NB4 (cell line): ENCODE data around the gene SOX12.
"Not testable (repeated sequence)": the region's sequence is repeated elsewhere in the genome, so short reads cannot be mapped to it uniquely, and the experiment has no call there.

Source experiments
- DNase-seq: peaks from one replicate; pipeline ENCODE4 v3.0.0; 2010; ENCODE audit warnings: low read depth
- H3K4me3 ChIP-seq: one replicate; pipeline ENCODE4 v1.5.1; 2011; ENCODE audit warnings: mild to moderate bottlenecking, low read depth, low read length, moderate library complexity
- MYC ChIP-seq: IDR thresholded peaks from 2 replicates; pipeline ENCODE4 v1.6.1; 2011; ENCODE audit warnings: low read depth, low read length
- POLR2A ChIP-seq: IDR thresholded peaks from 2 replicates; pipeline ENCODE4 v1.6.1; 2011; ENCODE audit warnings: mild to moderate bottlenecking; ENCODE audit not compliant: insufficient read length; ENCODE audit errors: extremely low read depth
- TF ChIP-seq, protein P1 (sequence below): IDR thresholded peaks from 2 replicates; pipeline ENCODE4 v1.6.1; 2011; ENCODE audit warnings: low read depth, low read length
- TF ChIP-seq, protein P2 (sequence below): IDR thresholded peaks from one replicate; pipeline ENCODE4 v1.5.1; 2012; ENCODE audit warnings: low read depth, low read length

Gene SOX12

DNA sequence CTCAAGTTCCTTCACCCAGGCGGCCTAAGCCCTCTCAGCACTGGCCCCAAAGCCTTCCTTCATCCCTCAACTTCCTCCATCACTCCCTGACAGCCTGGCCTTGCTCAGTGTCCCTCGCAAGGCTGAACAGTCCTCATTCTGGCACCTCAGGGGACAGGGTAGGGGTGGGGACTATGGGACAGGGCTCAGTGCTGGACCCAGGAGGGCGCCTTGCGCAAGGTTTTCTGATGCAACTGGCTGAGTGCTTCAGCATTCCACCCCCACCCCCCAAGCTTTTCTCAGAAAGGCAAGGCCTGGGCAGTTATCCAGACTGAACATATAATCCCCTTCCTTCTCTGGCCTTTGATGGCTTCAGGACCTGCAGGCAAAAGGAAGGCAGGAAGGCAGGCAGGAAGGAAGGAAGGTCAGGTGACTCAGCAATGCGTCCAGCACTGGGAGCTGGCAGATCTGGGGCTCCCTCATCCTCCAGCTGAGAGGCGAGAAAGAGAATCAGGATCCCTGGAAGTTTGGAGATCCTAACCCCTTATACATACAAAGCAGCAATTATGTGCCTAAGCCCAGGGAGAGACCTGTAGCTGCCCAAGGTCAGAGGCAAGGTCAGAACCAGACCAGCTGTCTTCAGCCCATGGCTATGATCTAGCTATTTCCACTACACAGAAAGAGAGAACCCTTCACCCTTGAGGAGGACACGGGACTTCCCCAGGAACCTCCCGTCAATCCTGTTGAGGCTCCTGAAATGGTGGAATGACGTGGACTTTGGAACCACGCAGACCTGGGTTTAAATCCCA lies 46.6 kb downstream of the SOX12 start:
- TF ChIP-seq, protein P1, sequence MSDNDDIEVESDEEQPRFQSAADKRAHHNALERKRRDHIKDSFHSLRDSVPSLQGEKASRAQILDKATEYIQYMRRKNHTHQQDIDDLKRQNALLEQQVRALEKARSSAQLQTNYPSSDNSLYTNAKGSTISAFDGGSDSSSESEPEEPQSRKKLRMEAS, result peak; percentile 65
- peak; percentile 83 for TF ChIP-seq MYC
- TF ChIP-seq, protein P2, sequence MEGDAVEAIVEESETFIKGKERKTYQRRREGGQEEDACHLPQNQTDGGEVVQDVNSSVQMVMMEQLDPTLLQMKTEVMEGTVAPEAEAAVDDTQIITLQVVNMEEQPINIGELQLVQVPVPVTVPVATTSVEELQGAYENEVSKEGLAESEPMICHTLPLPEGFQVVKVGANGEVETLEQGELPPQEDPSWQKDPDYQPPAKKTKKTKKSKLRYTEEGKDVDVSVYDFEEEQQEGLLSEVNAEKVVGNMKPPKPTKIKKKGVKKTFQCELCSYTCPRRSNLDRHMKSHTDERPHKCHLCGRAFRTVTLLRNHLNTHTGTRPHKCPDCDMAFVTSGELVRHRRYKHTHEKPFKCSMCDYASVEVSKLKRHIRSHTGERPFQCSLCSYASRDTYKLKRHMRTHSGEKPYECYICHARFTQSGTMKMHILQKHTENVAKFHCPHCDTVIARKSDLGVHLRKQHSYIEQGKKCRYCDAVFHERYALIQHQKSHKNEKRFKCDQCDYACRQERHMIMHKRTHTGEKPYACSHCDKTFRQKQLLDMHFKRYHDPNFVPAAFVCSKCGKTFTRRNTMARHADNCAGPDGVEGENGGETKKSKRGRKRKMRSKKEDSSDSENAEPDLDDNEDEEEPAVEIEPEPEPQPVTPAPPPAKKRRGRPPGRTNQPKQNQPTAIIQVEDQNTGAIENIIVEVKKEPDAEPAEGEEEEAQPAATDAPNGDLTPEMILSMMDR, result no peak
- TF ChIP-seq POLR2A, result peak; percentile 12

DNA sequence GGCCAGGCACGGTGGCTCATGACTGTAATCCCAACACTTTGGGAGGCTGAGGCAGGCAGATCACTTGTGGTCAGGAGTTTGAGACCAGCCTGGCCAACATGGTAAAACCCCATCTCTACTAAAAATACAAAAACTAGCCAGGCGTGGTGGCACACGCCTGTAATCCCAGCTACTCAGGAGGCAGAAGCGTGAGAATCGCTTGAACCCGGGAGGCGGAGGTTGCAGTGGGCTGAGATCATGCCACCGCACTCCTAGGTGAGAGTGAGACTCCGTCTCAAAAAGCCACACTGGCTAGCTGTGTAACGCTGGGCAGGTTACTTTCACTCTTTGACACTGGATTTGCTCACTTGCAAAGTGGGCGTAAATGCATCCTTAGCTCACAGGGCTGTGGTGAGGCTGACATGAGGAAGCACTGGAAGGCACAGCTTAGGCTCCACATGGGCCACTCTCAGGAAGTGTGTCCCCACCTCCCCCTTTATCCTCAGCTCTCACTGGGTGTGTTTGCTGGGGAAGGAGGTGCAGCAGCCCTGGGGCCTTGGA lies 47.3 kb downstream of the SOX12 start:
- TF ChIP-seq, protein P1, result peak; percentile 62
- not testable (repeated sequence) for H3K4me3 ChIP-seq
- DNase-seq, result peak; percentile 86

More for the DNA sequence above, 46.6 kb downstream of the SOX12 start:
- H3K4me3 ChIP-seq, result no peak overlapping the region
- peak; percentile 98 for DNase-seq

DNA sequence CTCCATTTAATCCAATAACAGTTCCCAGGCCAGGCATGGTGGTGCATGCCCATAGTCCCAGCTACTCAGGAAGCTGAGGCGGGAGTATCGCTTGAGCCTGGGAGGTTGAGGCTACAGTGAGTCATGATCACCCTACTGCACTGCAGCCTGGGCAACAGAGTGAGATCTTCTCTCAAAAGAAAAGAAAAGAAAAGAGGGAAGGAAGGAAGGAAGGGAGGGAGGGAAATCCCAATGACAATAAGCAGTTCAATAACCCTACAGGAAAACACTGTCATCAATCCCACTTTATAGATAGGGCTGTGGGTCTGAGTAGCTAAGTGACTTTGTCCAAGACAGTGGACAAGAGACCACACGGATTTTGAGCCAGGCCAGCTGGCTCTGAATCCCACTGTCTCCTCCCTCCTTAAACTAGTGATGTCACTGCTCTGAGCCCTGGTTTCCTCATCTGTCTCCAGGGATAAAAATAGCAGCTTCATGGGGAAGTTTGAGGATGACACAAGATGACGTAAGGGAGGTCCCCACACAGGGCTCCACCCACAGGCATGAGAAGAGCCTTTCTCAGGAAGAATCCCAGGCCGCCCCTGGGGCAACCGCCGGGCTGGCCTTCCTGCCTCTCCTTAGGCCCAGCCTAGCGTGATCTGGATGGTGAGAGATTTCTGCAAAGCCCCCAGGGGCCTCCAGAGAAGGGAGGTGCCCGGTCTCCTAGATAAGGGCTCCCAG lies 48.0 kb downstream of the SOX12 start:
- TF ChIP-seq, protein P1, result 0 out of 2 replicates have a peak, but pooled peaks have one; percentile 18
- TF ChIP-seq, protein P2, result no peak
- TF ChIP-seq MYC (peak; percentile 18; the same call in 1 of the 2 replicates), POLR2A (no peak)
- peak; percentile 94 for DNase-seq
- H3K4me3 ChIP-seq, result no peak overlapping the region

DNA sequence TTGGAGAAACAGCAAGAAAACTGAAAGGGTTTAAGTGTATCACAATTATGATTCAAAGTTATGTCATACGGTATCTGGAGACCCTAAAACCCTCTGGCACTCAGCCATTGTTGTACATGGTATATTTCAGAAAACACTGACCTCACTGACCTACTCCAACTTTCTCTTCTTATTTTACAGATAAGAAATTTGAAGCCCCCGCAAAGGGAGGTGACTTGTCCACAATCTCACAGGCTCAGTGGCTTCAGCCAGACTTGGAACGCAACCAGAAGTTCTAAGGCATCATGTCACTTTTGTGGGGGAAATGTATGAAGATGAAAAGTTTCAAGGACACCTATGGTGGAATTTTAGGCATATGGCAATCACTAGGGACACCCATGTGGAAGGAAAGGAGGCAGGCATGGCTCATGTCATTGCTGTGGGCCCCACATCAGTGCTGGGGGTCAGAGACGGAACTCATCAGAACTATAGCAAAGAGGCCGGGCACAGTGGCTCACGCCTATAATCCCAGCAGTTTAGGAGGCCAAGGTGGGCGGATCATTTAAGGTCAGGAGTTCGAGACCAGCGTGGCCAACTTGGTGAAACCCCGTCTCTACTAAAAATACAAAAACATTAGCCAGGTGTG lies 50.0 kb downstream of the SOX12 start:
- TF ChIP-seq, protein P1, result no peak
- TF ChIP-seq MYC (no peak), POLR2A (no peak)
- TF ChIP-seq, protein P2, result no peak
- DNase-seq, result no peak
- H3K4me3 ChIP-seq, result no peak overlapping the region

DNA sequence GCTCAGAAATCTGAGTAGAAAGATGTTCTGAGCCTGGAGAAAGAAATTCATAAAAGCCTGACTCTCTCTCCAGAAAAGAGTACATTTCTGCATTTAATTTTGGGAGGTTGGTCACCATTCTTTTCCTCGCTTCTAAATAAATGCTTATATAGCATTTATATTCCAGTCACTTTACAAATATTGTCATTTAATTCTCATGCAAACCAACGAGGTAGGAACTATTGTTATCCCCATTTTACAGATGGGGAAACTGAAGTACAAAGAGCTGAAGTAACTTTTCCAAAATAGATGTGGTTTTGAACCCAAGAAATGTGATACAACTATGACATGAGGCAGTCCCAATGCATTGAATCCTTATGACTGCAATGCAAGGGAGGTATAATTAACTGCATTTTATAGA lies 50.7 kb downstream of the SOX12 start:
- DNase-seq, result no peak
- TF ChIP-seq POLR2A (no peak), MYC (no peak)
- TF ChIP-seq, protein P1, result no peak
- TF ChIP-seq, protein P2, result no peak
- H3K4me3 ChIP-seq, result no peak overlapping the region
